HEK293T (cell line): Measurements from ENCODE around the gene OR1D5.

Source experiments
- CTCF ChIA-PET: fragments of 350-600 bp; formaldehyde crosslinking; extraction: SDS; loops from one replicate; lab custom pipeline; 2021; ENCODE audit warnings: antibody characterized with exemption, inconsistent platforms; lab: Yijun Ruan, JAX
- POLR2A ChIA-PET: fragments of 350-600 bp; formaldehyde crosslinking; extraction: SDS; loops from one replicate; lab custom pipeline; 2020; ENCODE audit warnings: antibody characterized with exemption, inconsistent platforms; lab: Yijun Ruan, JAX
- DNase-seq: peaks from one replicate; pipeline ENCODE4 v3.0.0; 2012; ENCODE audit warnings: mixed read lengths; ENCODE audit errors: extremely low spot score
- ARNT ChIP-seq: fragments of 450-650 bp; IDR thresholded peaks from 2 replicates; pipeline ENCODE4 v1.6.1; 2017; ENCODE audit warnings: mild to moderate bottlenecking
- BHLHE40 ChIP-seq: fragments of 450-650 bp; IDR thresholded peaks from 2 replicates; pipeline ENCODE4 v1.6.1; 2016; ENCODE audit warnings: mild to moderate bottlenecking, moderate library complexity, borderline replicate concordance
- CTBP1 ChIP-seq: fragments of 450-650 bp; IDR thresholded peaks from 2 replicates; pipeline ENCODE4 v1.6.1; 2016; ENCODE audit warnings: borderline replicate concordance
- ELF4 ChIP-seq: fragments of 450-650 bp; IDR thresholded peaks from 2 replicates; pipeline ENCODE4 v1.6.1; 2017; ENCODE audit warnings: antibody characterized with exemption
- FOXA1 ChIP-seq: fragments of 450-650 bp; IDR thresholded peaks from 2 replicates; pipeline ENCODE4 v1.6.1; 2016; ENCODE audit warnings: mild to moderate bottlenecking
- FOXK2 ChIP-seq: fragments of 450-650 bp; IDR thresholded peaks from 2 replicates; pipeline ENCODE4 v1.6.1; 2016; ENCODE audit warnings: mild to moderate bottlenecking
- FOXM1 ChIP-seq: fragments of 450-650 bp; IDR thresholded peaks from 2 replicates; pipeline ENCODE4 v1.6.1; 2017; ENCODE audit warnings: mild to moderate bottlenecking, borderline replicate concordance
- HDGF ChIP-seq: fragments of 450-650 bp; IDR thresholded peaks from 2 replicates; pipeline ENCODE4 v1.6.1; 2017; ENCODE audit warnings: antibody characterized with exemption, borderline replicate concordance
- L3MBTL2 ChIP-seq: fragments of 450-650 bp; conservative IDR thresholded peaks from 2 replicates; pipeline ENCODE4 v1.6.1; 2016; ENCODE audit warnings: mild to moderate bottlenecking
- LEF1 ChIP-seq: fragments of 450-650 bp; IDR thresholded peaks from 2 replicates; pipeline ENCODE4 v1.6.1; 2017; ENCODE audit warnings: mild to moderate bottlenecking, borderline replicate concordance
- NFRKB ChIP-seq: fragments of 450-650 bp; IDR thresholded peaks from 2 replicates; pipeline ENCODE4 v1.6.1; 2016; ENCODE audit warnings: mild to moderate bottlenecking, moderate library complexity
- PKNOX1 ChIP-seq: fragments of 450-650 bp; IDR thresholded peaks from 2 replicates; pipeline ENCODE4 v1.6.1; 2016
- SP1 ChIP-seq: fragments of 450-650 bp; IDR thresholded peaks from 2 replicates; pipeline ENCODE4 v1.6.1; 2017
- SUZ12 ChIP-seq: fragments of 450-650 bp; IDR thresholded peaks from 2 replicates; pipeline ENCODE4 v1.6.1; 2016; ENCODE audit warnings: mild to moderate bottlenecking
- TARDBP ChIP-seq: fragments of 450-650 bp; IDR thresholded peaks from 2 replicates; pipeline ENCODE4 v1.6.1; 2016
- ZNF384 ChIP-seq: fragments of 450-650 bp; IDR thresholded peaks from 2 replicates; pipeline ENCODE4 v1.6.1; 2016

The OR1D5 gene

GRCh38 chr17:3036800-3037199 lies 26.6 kb downstream of the OR1D5 start:
- ChIA-PET POLR2A (no interaction called here), CTCF (no interaction called here)
- TF ChIP-seq PKNOX1, result no peak
- no peak for DNase-seq

- CTCF ChIA-PET, result no interaction called here
- TF ChIP-seq ZNF384 (no peak), NFRKB (no peak), PKNOX1 (no peak), TARDBP (no peak), BHLHE40 (no peak), SP1 (no peak), ARNT (no peak), SUZ12 (no peak)
- POLR2A ChIA-PET, result no interaction called here
- no peak for DNase-seq
Measured at GRCh38 chr17:3035968-3036280, 27.5 kb downstream of the OR1D5 start.

GRCh38 chr17:3035256-3035967 lies 28.0 kb downstream of the OR1D5 start:
- ChIA-PET CTCF (interaction anchor here (0.7 kb wide), 1 partner anchor 9 kb away, joined by 3 read pairs; no protein-coding TSS in a partner anchor), POLR2A (no interaction called here)
- no peak for TF ChIP-seq HDGF
- no peak for TF ChIP-seq ELF4
- no peak for TF ChIP-seq ZNF384
- no peak for TF ChIP-seq TARDBP
- no peak for TF ChIP-seq FOXK2
- TF ChIP-seq PKNOX1, result no peak
- TF ChIP-seq NFRKB, result no peak
- no peak for TF ChIP-seq SP1
- TF ChIP-seq SUZ12, result no peak
- TF ChIP-seq CTBP1, result no peak
- TF ChIP-seq BHLHE40, result no peak
- TF ChIP-seq LEF1, result no peak
- TF ChIP-seq FOXA1, result no peak
- TF ChIP-seq L3MBTL2, result no peak
- DNase-seq, result no peak

GRCh38 chr17:3034578-3034920 lies 28.9 kb downstream of the OR1D5 start:
- ChIA-PET CTCF (interaction anchor here (0.7 kb wide), 1 partner anchor 8 kb away, joined by 3 read pairs; no protein-coding TSS in a partner anchor), POLR2A (no interaction called here)
- no peak for TF ChIP-seq FOXA1
- TF ChIP-seq FOXM1, result no peak
- TF ChIP-seq FOXK2, result no peak
- TF ChIP-seq SUZ12, result no peak
- no peak for TF ChIP-seq ARNT
- TF ChIP-seq L3MBTL2, result no peak
- no peak for TF ChIP-seq LEF1
- TF ChIP-seq ZNF384, result no peak
- DNase-seq, result no peak

- TF ChIP-seq L3MBTL2 (no peak), LEF1 (no peak), CTBP1 (no peak), SUZ12 (no peak), BHLHE40 (no peak), FOXA1 (no peak), FOXK2 (no peak), FOXM1 (no peak), PKNOX1 (no peak)
- POLR2A ChIA-PET, result no interaction called here
- CTCF ChIA-PET, result no interaction called here
- no peak for DNase-seq
Measured at GRCh38 chr17:3033741-3034577, 29.4 kb downstream of the OR1D5 start.

GRCh38 chr17:3033248-3033640 lies 30.2 kb downstream of the OR1D5 start:
- ChIA-PET POLR2A (no interaction called here), CTCF (no interaction called here)
- TF ChIP-seq ZNF384 (no peak), BHLHE40 (no peak), L3MBTL2 (no peak), ARNT (no peak), CTBP1 (no peak), LEF1 (no peak), PKNOX1 (no peak), SUZ12 (no peak), FOXA1 (no peak), TARDBP (no peak), HDGF (no peak), ELF4 (no peak), FOXM1 (no peak)
- DNase-seq, result no peak
